HG03571 (cell line): Measurements from ENCODE around the gene ATXN10.

Experiments
- ATAC-seq: cut with Tn5 transposase; IDR thresholded peaks from one replicate; pipeline ENCODE4 v1.9.1; 2021; ENCODE audit not compliant: unreplicated experiment

Gene ATXN10

GRCh38 chr22:45887202-45888131 lies 215.8 kb downstream of the ATXN10 start:
- no peak for ATAC-seq

GRCh38 chr22:45888221-45889092 lies 216.8 kb downstream of the ATXN10 start:
- ATAC-seq: no peak

GRCh38 chr22:45889093-45889538 lies 217.5 kb downstream of the ATXN10 start:
- ATAC-seq: no peak

GRCh38 chr22:45889539-45890350 lies 218.1 kb downstream of the ATXN10 start:
- ATAC-seq: no peak

- ATAC-seq: no peak
Observed at GRCh38 chr22:45890351-45890635, 218.7 kb downstream of the ATXN10 start.

- no peak for ATAC-seq
Observed at GRCh38 chr22:45891021-45891421, 219.4 kb downstream of the ATXN10 start.

GRCh38 chr22:45891471-45891995 lies 219.9 kb downstream of the ATXN10 start:
- ATAC-seq: no peak

GRCh38 chr22:45891996-45892621 lies 220.5 kb downstream of the ATXN10 start:
- ATAC-seq: no peak

GRCh38 chr22:45892681-45893461 lies 221.2 kb downstream of the ATXN10 start:
- no peak for ATAC-seq

GRCh38 chr22:45893516-45893915 lies 221.9 kb downstream of the ATXN10 start:
- ATAC-seq: no peak
